Measurements from ENCODE around the gene MYCN.

GRCh38 chr2:15942711-15943345, 2.5 kb downstream of the MYCN start:
- TF ChIP-seq CTCF (IDR thresholded peaks at IDR 0.05) = no peak
- TF ChIP-seq ZFX (IDR thresholded peaks at IDR 0.05; ENCODE audit: borderline replicate concordance) = no peak
